ENCODE results near the gene KCNJ5.

- TF ChIP-seq CTCF (optimal IDR thresholded peaks at IDR 0.05 in 1 of 3, IDR thresholded peaks at IDR 0.05 in 1 of 3, conservative IDR thresholded peaks at IDR 0.05 in 1 of 3; ENCODE audit: extremely low read depth in 1 of 3, insufficient read depth in 2 of 3, low read length in 3 of 3) = no peak
- no peak for TF ChIP-seq EZH2 (IDR thresholded peaks at IDR 0.05; ENCODE audit: low read length)
Observed at GRCh38 chr11:128872094-128872493, 19.1 kb upstream of the KCNJ5 start.
